GM21528 (cell line): Measurements from ENCODE around the gene S100A8.
"Not testable (repeated sequence)": the region's sequence is repeated elsewhere in the genome, so short reads cannot be mapped to it uniquely, and the experiment has no call there.

Experiments
- ATAC-seq: cut with Tn5 transposase; IDR thresholded peaks from one replicate; pipeline ENCODE4 v1.9.1; 2021; ENCODE audit warnings: mild to moderate bottlenecking, moderate library complexity; ENCODE audit not compliant: unreplicated experiment, low FRiP score

S100A8 gene

DNA sequence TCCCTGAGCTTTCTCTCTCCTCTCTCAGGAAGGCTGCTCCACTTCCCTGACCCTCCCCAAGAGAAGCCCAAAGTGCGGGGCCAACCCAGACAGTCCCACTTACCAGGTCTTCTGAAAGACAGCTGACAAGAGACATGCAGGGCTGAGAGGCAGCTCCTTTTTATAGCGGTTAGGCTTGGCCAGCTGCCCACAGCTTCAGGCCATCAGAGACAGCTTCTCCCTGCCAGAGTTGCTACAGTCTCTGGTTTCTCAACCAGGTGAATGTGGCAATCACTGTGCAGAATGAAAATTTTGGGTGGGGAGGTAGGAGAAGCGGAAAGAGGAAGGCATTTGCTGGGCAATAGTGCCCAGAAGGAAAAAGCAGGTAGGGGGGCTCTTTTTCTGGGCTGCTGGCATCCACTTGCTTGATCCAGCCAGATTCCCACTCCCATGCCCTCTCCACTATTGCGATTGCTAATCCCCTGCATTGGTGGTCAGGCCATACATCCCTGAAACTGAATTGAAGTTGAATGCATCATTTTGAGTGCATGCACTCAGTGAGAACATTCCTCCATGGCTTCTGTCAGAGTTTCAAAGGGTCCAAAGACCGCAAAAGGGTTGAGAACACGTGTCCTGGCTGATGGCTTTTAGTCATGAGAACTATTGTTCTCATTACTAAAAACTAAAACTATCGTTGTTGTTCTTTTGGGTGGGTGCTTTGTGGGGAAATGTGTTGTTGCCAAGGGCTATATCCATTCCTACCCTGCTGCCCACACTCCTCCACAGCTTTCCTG, at the start of gene S100A8:
Gene S100A8, minus strand, starts transcription at position 136 of the 773 bp plus-strand sequence. CDS start 538 bp downstream, outside the sequence.
- ATAC-seq = no peak

DNA sequence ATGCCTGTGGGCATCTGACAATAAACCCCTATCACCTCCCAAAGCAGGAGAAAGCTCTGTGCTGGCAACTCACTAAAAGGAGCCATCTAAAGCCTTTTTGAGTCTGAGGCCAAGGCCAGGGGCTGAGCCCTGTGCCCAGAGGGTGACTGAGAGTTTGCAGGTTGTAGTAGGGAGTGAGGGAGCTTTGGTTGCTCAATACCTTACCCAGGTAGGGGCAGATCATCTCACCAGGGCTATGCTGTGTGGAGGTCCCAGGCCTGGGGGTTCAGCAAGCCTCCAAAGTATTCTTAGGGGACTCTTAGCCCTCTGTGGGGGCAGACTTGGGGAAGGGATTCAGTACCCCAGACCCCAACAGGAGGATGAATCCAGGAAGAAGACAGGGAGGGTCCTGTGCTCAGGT, 48.4 kb upstream of the S100A8 start:
- ATAC-seq = no peak

DNA sequence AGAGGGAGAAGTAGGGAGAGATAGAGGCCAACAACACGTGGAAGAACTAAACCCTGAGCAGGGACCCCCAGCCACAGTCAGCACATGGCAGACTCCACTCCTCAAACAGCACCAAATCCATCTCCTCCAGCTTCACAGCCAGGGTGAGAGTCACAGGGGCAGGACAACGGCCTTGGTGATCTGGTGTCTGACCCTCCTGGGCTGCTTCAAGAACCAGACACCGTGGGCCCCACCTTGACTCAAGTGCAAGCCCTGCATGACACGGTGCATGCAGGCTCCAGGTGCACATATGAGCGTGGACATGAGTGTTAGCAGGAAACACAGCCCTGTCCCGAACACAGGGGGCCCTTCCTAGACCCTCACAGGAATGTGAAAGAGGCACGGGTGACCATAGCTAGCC, 47.7 kb upstream of the S100A8 start:
- ATAC-seq = no peak

DNA sequence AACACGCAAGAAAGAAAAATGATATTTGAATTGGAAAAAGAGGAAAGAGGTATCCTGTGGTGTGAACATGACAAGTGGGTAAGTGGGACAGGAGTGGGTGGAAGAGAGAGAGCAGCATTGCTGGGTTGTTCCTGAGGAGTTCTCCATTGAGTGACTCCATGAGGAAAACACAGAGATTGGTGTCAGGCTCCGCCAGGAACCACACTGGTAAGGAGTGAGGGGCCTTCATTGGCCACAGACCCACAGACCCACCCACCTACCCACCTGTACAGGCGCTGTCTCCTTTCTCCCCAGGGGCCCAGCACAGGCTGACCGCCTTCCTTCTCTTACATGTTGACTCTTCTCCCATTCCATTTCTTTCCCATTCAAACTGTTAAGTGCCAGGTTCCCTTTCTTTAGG, 46.4 kb upstream of the S100A8 start:
- ATAC-seq = no peak

DNA sequence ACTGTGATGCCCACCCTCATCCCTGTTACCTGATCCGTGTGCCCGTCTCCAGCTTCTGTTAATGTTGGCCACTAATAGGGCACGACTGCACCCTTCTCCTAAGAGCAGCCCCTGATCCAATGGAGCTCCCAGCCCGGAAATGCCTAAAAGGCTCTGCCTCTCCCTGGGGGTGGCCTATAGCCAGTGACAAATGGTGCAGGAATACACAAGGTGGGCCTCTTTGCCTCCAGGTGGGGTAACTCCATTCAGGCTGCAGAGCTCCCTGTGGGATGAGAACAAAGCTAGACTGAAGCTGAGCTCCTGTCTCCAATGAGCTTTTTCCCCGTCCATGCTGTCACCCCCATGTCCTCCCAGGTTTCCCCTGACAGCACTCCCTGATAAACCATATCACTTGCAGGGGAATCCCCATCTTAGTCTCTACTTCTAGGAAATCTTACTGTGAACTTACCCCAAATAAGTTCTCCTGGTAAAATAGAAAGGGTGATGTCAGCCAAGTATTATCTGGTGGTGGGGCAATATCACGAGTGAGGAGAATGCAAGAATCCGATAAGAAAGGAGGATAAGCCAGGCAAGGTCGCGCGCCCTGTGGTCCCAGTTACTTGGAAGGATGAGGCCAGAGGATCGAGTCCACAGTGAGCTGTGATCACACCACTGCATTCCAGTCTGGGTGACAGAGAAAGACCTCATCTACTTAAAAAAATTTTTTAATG, 44.0 kb upstream of the S100A8 start:
- ATAC-seq = no peak

DNA sequence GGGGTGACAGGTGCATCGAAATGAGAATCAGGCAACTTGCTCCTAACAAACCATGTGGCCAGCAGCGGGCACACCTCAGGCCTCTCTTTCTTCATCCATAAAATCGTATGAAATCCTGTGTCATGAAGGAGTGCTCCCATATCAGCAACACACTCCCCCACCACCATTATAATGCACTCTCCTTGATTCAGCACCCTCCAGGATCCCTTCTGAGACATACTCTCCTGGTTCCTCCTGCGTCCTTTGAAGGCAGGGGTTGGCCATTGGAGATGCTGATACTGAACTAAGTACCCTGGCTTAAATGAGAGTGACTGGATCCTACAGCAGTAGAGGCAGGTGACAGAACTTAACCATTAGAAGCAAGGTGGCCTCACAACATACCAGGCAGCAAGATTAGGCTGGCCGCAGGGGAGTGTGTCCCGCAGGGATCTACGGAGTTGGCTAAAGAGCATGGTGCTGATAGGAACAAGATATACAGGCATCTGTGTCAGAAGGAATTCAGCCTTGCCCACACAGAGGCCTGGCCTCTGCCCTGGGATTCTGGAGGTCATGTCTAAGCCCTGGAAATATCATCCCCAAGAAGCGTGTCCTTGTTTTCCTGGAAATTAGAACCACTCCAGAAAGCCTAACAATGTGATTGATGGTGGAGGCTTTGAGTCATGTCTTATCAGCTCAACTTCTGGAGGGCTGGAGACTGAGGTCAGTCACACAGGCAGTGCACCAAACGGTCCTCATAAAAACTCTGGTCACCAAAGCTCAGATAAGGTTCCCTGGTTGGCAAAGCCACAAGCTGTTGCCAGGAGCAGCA, 42.2 kb upstream of the S100A8 start:
- no peak for ATAC-seq

DNA sequence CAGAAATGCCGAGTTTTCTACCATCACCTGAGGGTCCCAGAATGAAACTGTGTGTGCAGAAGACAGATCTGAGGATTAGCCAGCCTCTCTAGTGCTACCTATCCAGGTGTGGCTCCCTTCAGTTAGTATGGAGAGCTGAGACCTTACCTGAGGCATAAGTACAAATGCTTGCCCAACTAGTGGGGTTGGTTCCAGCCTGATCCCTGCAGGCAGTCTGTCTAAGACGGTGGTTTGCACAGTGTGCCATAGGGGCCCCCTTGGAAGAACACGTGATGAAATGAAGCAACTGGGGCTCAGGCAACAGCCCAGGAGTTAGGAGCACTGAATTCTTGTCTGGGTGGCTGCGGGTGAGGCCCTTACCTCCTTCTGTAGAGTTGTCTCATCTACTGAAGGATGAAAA, 41.1 kb upstream of the S100A8 start:
- ATAC-seq = no peak

DNA sequence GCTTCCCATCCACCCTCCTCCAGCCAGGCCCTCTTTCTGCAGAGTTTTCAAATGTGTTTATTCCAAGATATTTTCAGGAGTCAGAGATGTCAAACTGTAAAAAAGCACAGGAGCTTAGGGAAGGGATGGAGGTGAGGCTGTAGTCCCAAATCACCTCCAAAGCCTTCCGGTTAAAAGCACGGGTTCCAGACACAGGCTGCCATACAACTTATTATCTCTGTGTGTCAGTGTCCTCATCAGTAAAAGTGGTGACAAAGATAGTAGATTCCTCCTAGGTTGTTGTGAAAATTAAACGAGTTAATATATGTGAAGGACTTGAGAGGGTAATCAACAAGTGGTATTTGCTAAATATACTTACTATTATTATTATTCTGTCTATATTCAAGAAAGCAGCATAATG, 40.6 kb upstream of the S100A8 start:
- no peak for ATAC-seq

DNA sequence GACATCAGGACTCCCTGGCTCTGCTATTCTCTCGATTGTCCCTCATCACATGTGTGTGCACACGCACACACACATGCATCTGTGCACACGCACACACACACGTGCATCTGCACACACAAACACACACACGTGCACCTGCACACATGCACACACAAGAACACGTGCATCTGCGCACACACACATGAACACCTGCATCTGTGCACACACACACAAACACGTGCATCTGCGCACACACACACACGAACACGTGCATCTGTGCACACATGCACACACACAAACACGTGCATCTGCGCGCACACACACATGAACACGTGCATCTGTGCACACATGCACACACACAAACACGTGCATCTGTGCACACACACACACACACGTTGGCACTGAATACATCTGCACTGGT, 40.1 kb upstream of the S100A8 start:
- no peak for ATAC-seq

DNA sequence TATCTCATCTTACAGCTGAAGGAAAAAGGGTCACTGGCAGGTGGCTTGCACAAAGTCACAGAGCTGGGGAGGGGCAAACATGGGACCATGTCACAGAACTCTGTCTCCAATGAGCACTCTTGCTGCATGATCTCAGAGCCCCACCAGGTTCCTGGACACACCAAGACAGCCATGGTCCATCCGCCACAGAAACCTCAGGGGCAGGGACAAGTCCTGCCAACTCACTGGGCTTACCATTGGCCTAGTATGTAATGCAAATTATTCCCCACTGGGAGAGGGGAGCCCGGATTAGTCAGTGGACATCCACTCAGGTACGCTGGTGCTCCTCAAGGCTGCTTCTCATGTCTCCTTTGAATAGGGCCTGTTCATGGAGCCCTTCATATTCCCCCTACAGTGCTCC, 39.7 kb upstream of the S100A8 start:
- ATAC-seq = no peak

DNA sequence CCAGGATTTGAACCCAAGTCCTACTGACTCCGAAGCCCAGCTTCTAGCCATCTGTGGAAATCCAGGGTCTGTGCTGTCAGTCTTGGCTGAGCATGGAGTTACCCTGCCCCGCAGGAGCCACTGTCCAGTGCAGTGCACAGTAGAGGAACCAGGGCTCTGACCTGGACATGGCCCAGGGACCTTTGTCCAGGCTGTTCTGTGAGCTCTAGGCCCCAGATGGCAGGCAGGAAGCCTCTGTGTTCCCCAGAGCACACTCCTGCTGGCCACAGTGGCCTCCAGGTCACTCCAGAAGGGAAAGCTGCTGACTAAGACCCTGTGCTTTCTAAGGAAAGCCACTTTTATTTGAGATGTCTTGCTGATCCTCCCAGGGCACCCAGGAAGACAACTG, 39.3 kb upstream of the S100A8 start:
- no peak for ATAC-seq

DNA sequence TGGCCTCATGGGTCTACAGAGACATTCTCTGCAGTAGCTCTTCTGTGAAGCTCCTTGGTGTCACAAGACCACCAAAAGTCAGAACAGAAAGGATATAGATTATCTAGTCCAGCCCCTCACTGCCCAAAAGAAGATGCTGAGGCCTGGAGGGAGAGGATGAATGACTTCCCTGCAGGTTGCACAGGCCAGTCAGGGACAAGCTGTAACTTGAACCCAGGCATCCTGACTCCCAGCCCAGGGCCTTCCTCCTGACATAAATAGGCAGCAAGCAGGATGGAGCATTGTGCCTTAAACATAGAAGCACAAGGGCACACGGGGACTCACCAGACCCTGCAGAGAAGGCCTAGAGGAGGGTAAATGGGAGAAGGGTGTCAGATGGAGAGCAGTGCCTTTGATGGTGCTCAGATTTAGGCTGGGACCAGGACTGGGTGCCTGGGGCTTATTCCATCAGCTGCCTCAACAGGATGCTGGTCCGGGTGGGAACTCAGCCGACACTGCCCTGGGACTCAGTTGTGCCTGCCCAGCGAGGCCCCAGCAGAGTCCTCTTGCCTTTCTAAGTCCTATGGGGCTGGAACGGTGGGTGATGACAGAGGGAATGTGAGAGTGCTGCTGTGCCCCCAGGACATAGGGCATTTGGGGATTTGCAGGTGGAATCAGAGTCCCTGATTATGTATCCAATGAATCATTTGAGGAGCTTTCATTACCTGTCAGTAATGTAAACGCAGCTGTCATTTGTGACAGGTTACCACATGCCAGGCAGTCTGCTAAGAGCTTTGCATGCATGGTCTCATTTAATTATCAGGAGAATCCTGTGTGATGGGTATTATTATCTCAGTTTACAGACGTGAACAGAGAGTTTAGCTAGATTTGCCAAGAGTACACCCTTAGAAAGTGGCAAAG, 38.6 kb upstream of the S100A8 start:
- ATAC-seq = no peak

DNA sequence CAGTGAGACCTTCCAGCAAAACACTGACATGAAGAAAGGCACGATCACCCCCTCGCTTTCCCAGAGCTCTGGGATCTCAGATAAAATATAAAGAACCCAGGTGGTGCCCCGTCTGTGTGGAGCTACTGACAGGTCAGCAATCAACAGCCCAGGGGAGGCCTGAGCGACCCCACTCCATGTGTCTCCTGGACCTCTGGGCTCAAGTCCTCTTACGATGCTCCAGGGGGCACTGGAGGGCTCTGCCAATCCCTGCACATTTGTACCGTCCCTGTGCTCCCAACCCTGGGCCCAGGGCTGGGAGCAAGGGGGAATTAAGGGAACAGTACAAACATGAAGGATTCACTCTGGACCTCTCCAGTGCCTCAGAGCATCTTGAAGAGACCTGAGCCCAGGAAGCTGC, 37.9 kb upstream of the S100A8 start:
- ATAC-seq = no peak

DNA sequence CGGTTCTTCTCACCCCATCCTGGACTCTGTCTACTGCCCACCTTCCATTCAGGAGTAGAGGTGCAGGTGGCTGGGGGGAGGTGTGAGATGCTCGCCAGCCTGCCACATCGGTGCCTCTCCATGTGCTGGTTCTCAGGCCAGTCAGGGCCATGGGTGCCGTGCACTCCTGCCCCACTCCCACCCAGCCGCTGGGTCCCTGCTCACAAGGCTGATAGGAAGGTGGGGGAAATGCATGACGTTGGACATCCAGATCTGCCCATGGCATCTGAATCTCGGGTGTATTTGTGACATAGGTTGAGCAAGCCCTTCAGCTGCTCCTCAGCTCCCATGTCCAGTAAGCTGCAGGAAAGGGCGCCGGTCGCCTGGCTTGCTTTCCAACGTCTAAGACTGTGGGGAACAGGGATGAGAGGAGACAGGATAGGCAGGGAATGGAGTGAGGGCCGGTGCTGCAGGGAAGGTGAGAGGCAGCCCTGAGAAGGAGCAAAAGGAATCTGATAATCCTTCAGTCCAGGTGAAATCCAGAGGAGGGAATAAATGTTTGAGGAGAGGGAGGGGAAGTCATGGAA, 37.3 kb upstream of the S100A8 start:
- ATAC-seq = no peak

DNA sequence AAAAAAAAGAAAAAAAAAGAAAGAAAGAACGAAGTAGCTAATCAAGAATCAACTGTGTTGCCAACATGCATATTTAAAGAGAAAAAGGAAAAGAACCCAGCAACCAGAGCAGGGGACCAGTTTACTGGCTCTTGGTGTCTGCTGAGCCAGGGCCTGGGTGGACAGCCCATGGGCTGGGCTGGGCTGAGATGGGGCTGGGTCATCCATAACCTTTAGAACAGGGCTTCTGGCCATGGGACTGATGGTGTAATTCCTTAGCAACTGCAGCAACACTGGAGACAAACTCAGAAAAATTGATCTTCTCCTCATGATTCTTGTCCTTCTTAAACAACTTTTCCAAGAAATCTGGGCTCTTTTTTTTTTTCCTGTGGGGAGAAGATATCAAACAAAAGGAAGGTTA, 35.9 kb upstream of the S100A8 start:
- ATAC-seq = no peak

DNA sequence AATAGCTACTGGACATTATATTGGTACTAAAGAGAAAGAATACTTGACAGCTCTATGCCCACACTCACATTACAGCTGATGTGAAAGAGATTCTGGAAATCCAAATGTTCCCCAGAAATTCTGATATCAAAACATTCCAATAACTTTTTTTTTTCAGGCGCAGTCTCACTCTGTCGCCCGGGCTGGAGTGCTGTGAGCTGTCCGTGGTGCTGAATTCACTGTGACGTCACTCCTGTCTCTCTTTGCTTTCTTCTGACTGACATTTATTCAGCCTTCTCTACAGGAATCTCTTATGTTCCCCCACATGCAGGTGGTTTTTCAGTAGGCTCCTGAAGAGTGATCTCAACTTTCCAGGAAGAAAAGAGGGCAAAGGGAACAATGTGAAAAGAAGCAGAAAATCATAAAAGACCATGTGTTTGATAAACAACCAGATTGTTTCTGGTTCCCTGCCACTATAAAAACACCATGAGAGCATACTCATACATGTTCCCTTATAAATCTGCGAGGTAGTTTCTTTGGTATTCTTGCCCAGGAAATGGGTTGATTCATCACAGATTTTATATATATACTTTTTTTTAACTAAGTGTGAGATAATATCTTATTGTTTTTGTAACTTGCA, 31.7 kb upstream of the S100A8 start:
- ATAC-seq = no peak

DNA sequence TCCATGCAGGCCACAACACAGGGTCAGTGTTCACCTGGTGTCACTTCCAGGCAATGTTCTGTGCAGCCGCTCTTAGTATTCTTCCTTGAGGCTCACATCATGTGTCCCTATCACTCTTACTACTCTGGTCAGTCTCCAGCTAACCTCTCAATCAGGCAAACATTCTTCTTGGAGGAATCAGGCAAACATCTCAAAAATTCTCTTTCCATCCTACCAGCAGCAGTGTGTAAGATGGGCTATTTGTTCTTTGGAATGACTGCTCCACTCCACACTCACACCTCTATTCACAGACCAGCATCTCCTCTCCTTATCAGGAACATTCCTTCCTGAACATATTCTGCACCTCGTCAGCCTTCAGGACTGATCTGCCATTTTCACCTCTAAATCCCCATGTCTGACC, 29.4 kb upstream of the S100A8 start:
- ATAC-seq = no peak

DNA sequence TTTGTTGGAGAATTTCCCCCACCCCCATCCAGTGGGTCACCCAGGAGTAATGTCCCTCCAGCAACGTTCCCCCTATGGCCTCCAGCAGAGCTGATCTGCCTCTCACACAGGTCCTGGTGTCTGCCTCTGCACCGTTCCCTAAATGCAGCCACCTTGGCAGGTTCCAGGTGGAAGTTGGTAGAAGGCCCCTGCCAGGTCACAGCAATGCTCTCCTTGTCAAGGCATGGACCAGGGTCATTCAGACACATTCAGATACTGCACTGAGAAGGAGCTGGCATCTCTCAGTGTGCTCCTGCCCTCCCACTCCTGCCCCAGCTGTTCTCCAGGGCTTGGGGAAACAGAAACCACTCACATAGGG, 28.5 kb upstream of the S100A8 start:
- ATAC-seq = not testable (repeated sequence)

DNA sequence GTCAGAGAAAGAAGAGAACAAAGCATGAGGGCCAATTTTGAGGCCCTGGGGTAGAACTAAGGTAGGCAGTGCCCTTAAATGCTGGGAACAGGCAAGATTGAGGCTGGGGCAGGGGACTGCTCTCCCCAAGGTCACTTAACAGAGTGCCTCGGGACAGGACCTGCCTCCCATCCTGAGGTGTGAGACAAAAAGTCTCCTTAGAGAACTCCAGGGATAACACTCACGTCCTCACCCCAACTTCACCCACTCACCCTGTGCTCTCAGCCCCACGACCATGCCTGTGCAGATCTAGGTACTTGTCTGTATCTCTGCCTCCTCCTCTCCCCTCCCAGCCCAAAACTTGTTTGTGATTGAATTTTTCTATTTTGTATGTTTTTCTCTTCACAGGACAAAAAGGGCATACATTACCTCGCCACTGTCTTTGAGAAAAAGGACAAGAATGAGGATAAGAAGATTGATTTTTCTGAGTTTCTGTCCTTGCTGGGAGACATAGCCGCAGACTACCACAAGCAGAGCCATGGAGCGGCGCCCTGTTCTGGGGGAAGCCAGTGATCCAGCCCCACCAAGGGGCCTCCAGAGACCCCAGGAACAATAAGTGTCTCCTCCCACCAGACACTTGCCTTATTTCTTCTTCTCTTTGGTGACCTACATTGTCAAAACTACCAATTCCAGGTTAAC, 28.0 kb upstream of the S100A8 start:
- ATAC-seq = not testable (repeated sequence)
